ENCODE measurements around the gene NT5DC1.

NT5DC1 gene

GRCh38 chr6:116200619-116201249, 100.1 kb downstream of the NT5DC1 start:
- no peak for DNase-seq

GRCh38 chr6:116201538-116201937, 100.9 kb downstream of the NT5DC1 start:
- DNase-seq, result no peak

- DNase-seq, result no peak
These were observed 104.6 kb downstream of the NT5DC1 start for GRCh38 chr6:116205281-116205680.

GRCh38 chr6:116206231-116206903, 105.7 kb downstream of the NT5DC1 start:
- no peak for DNase-seq

GRCh38 chr6:116208056-116208785, 107.6 kb downstream of the NT5DC1 start:
- no peak for DNase-seq

GRCh38 chr6:116210316-116210715, 109.7 kb downstream of the NT5DC1 start:
- no peak for DNase-seq

GRCh38 chr6:116210750-116211425, 110.2 kb downstream of the NT5DC1 start:
- DNase-seq, result peak in 1 of 3 experiments; percentile 5

- DNase-seq, result no peak
These were observed 114.0 kb downstream of the NT5DC1 start for GRCh38 chr6:116214681-116215080.

- DNase-seq, result no peak
These were observed 114.8 kb downstream of the NT5DC1 start for GRCh38 chr6:116215414-116215813.

- DNase-seq, result peak in 1 of 3 experiments; percentile 27
These were observed 116.4 kb downstream of the NT5DC1 start for GRCh38 chr6:116217069-116217468.

GRCh38 chr6:116218172-116218633, 117.5 kb downstream of the NT5DC1 start:
- DNase-seq, result peak in 2 of 3 experiments; percentile 20 to 25

GRCh38 chr6:116218866-116219265, 118.2 kb downstream of the NT5DC1 start:
- no peak for DNase-seq

- no peak for DNase-seq
These were observed 120.4 kb downstream of the NT5DC1 start for GRCh38 chr6:116221067-116221466.

- DNase-seq, result no peak
These were observed 121.3 kb downstream of the NT5DC1 start for GRCh38 chr6:116221911-116222310.

- no peak for DNase-seq
These were observed 122.7 kb downstream of the NT5DC1 start for GRCh38 chr6:116223355-116223754.

GRCh38 chr6:116229287-116229913, 128.7 kb downstream of the NT5DC1 start:
- peak in 2 of 3 experiments; percentile 10 to 20 for DNase-seq

- DNase-seq, result no peak
These were observed 134.0 kb downstream of the NT5DC1 start for GRCh38 chr6:116234689-116235088.

GRCh38 chr6:116238083-116238482, 137.4 kb downstream of the NT5DC1 start:
- no peak for DNase-seq

GRCh38 chr6:116239256-116239655, 138.6 kb downstream of the NT5DC1 start:
- DNase-seq, result no peak

- DNase-seq, result no peak
These were observed 139.2 kb downstream of the NT5DC1 start for GRCh38 chr6:116239856-116240255.

- peak in 2 of 3 experiments; percentile 19 to 67 for DNase-seq
These were observed 143.6 kb downstream of the NT5DC1 start for GRCh38 chr6:116244284-116244683.

- no peak for DNase-seq
These were observed 145.4 kb downstream of the NT5DC1 start for GRCh38 chr6:116246089-116246488.

- no peak for DNase-seq
These were observed 146.6 kb downstream of the NT5DC1 start for GRCh38 chr6:116247285-116247684.
